ENCODE results near the gene OPRD1.
"Not testable (repeated sequence)": the region's sequence is repeated elsewhere in the genome, so short reads cannot be mapped to it uniquely, and the experiment has no call there.

- TF ChIP-seq POLR2A, CTCF (IDR thresholded peaks at IDR 0.05): not testable (repeated sequence)
Observed at GRCh38 chr1:28847207-28847606, 35.2 kb downstream of the OPRD1 start.

All from esophagus squamous epithelium (tissue), 4 donors.